RPMI7951 (cell line): Measurements from ENCODE around the gene ZKSCAN7. TPM values are rescaled to one million over a fixed set of nuclear protein-coding genes. Genes with fewer than 3 reads are reported as not detected.
A peak's percentile ranks its signal among the peaks of the same experiment; 100 is the strongest.
"Not testable (repeated sequence)": the region's sequence is repeated elsewhere in the genome, so short reads cannot be mapped to it uniquely, and the experiment has no call there.

Experiments
- DNase-seq: peaks from one replicate; pipeline ENCODE4 v3.0.0-alpha.2; 2012; ENCODE audit warnings: low read depth
- total RNA-seq: library from RNA; depleted of rRNA; stranded (reverse); fragments of >200 nt; shearing (Covaris generic); gene quantifications from 2 replicates; pipeline ENCODE4 v1.2.3, GENCODE V29; 2014; rRNA removed

Gene ZKSCAN7
- total RNA-seq, 1 experiment from 2014 or later: 5.8 TPM

DNA sequence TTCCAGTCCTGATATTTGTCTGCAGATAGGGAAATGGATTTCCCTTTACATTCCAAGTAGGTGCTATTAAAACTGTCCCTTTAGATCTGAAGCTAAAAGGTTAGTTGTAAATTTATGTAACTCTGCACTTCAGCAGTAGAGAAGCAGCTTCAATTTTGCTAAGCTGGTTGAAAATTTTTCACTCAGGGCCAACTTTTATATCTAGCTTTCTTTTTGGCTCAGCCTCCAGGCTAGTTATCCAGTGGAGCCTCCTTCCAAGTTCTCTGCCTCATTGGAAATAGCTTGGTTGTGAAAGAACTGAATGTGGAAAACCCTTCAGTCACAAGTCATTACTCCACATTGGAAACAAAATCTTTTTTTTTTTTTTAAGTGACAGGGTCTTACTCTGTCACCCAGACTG lies 21.6 kb downstream of the ZKSCAN7 start:
- DNase-seq: no peak

DNA sequence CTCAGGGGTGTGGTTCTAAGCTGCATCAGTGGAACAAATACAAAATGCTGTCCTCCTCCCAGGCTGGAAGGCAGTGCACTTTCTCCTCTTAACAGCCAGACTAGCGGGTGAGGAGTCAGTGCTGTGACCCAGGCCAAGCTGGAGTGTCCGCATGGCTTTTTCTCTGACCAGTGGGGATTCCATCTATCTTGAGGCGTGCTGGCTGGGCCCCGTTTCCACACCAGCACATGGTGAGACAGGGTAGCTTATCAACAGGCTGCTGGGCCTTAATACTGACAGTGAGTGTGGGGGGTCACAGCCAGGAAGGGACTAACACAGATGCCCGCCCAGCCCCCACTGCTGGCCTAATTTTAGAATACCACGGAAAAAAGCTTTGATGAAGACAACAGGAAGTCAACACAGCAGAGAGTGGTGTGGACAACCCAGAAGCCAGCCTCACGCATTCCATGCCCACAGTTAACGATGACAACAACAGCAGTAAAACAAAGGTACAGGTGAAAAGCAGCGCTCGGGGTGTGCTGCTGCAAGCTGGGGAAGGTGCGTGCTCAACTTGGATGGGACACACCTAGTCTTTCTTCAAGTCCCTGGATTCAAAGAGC lies 22.5 kb downstream of the ZKSCAN7 start:
- DNase-seq: not testable (repeated sequence)

DNA sequence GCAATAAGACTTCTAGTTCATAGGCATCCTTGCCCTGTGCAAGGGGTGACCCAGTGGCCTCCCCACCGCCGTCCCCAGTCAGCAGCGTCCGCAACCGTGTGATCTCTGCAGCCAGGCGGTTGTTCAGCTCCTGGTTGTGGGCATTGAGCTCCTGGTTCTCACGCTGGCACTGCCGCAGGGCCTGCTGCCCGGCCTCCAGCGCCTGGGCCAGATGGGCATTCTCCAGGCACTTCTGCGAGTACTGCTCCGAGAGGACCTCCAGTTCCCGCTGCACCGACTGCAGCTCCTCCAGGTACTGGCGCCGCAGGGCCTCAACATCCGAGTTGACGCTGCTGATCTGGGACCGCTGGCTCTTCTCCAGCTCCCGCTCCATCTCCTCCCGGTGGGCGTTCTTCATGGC lies 23.3 kb downstream of the ZKSCAN7 start:
- DNase-seq: not testable (repeated sequence)

DNA sequence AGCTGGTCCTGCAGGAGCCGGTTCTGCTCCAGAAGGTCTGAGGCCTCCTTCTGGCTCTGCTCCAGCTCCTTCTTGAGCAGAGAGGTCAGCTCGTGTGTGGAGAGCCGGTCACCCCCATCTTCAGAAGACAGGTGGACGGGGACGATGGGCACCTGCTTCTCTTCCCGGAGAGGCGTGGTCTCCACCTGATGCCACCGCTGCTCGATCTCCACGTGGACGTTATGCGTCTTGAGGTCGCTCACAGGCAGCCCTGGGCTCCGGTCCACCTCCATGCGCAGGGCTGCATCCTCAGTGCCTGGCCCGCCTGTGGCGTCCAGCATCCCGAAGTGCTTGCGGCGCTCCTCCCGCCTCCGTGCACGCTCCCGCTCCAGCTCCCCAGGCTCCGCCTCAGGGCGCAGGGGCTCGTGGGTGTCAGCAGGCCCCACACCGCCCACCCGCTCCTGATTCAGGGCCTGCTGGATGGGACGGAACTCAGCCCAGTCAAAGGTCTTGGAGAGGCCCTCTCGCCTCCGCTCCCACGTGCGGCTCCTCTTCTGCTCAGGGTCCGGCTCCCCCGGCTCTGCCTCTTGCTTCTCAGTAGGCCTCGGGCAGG lies 24.0 kb downstream of the ZKSCAN7 start:
- not testable (repeated sequence) for DNase-seq

DNA sequence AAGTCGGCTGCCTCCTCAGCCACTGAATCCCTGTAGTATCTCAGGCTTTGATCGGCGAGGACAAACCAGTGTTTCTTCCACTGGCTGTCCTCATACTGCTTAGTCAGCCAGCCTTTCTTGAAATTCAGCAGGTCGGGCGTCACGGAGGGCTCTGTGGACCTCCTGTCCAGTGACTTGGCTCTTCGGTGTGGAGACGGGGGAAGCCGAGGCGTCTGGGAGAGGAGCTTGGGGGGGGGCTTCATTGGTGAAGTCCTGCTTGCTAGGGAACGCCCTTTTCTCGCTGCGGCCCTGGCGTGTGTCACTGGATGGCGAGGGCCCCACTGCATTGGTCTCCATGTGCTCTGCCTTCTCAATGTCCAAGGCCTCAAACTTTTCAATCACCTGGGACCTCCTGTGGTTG lies 24.8 kb downstream of the ZKSCAN7 start:
- DNase-seq: not testable (repeated sequence)

DNA sequence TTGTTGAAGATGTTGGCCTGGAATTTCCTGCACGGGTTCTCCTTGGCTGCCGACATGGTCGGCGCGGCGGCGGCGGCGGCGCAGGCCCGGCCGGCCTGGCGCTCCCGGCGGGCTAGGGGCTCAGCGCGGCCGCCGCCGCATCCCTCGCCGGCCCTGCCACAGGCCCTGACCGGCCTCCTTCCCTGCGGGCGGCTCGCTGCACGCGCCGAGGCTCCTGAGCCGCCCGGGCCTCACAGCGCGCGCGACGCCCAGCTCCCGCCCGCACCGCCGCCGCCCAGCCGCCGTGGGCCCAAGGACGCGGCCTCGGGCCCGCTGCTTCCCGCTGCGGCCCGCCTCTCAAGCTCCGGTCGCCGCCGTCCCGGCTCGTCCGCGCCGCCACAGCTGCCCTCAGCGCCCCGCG lies 26.0 kb downstream of the ZKSCAN7 start:
- not testable (repeated sequence) for DNase-seq

DNA sequence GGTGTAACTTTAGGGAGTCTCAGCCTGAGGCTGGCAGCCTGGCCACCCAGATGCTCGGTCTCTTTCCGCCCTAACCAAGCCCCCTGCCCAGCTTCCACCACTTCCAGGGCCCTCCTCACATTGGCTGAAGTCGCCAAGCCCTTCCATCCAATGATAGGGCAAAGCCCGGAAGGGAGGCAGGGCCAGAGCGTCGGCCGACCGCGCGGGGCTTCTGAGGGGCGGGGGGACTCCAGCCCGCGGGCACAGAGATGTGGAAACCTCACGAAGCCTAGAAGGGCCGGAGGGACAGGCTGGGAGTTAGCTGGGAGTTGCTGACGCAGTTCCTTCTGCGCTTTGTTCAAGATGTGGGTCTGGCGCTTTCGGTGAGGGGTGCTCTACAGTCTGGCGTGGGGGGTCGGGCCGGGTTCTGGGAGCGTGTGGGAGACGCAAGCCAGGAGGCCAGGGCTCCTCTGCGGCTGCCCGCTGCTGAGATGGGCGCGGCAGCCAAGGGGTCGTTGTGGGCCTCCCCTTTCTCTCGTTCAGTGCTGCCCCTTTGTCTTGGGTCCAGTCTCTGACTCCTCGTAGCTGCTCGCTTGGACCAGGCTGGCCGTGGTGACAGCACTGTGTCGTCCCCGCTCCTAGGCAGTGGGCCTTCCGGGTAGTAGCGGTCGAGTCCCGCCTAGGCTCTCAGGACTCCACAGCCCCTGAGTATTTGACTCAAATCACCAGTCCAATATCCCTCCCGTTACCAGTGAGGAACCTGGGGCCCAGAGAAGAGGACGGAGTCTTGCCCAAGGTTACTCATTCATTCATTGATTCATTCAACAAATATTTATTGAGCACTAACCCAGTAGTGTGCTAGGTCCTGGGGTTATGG lies 29.9 kb downstream of the ZKSCAN7 start, which contains the start of gene ZNF660:
ZNF660 (plus strand) TSS at position 319 of the 856 bp plus-strand sequence. CDS start 9,230 bp downstream, outside the sequence.
- DNase-seq: peak; percentile 71

DNA sequence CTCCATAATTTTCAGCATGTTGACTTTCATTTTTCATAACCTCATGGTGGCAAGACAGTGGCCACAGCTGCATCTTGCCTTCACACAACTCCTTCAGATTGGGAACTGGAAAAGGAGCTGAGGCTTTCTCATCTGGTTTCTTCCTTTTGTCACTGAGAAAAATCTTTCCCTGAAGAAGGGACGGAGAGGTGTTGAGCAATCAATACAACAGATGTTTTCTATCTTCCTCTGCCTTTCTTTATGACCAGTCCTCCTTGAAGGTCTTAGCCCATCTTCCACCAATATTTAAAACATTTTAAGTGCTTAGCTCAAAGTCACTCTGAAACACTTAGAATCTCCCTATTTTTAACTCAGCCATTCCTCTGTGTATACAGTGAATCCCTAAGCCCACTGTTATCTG lies 41.6 kb downstream of the ZKSCAN7 start:
- DNase-seq: no peak

DNA sequence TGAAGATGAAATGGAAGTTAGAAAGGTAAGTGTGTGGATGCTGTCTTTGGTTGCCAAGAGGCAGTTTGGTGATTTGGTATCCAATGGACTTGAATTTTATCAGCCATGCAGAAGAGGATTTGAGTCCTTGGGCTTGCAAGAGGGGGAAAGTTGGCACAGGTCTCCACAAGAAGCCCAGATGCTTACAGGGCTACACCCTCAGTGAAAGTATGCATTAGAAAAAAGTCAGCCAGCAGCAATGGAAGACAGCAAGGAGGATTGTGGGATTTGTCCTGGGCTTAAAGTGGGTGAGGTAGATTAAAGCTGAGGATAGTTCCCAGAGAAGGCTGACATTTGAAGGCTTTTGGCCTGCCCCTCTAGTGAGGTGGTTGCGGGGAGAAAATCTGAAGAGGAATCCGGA lies 46.8 kb downstream of the ZKSCAN7 start:
- DNase-seq: no peak

DNA sequence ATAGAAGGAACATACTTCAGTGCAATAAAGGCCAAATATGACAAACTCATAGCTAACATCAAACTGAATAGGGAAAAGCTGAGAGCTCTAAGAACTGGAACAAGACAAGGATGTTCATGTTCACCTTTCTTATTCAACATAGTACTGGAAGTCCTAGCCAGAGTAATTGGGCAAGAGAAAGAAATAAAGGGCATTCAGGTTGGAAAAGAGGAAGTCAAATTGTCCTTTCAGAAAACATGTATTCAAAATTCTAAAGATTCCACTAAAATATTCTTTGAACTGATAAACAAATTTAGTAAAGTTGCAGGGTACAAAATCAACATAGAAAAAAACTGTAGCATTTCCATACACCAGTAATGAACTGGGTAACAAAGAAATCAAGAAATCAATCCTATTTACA lies 57.7 kb downstream of the ZKSCAN7 start:
- DNase-seq: no peak

Other genes with a start within 250 kb of the ZKSCAN7 start
- gene TCAIM, start 216.4 kb upstream of the ZKSCAN7 start, total RNA-seq: 43.2 and 43.3 TPM in 2 replicates
- 3.7 and 4.1 TPM in 2 replicates for gene ZNF445, start 77.5 kb upstream of the ZKSCAN7 start, total RNA-seq
- 1.1 and 1.2 TPM in 2 replicates for gene ZNF660, start 29.8 kb downstream of the ZKSCAN7 start, total RNA-seq
- 11.4 and 13.7 TPM in 2 replicates for gene ZNF197, start 69.8 kb downstream of the ZKSCAN7 start, total RNA-seq
- gene ZNF35, start 93.5 kb downstream of the ZKSCAN7 start, total RNA-seq: 0.49 and 0.84 TPM in 2 replicates
- 5.3 and 6.1 TPM in 2 replicates for gene ZNF502, start 157.5 kb downstream of the ZKSCAN7 start, total RNA-seq
- 4.7 and 6.1 TPM in 2 replicates for gene ZNF501, start 174.4 kb downstream of the ZKSCAN7 start, total RNA-seq
- 29.7 and 32.0 TPM in 2 replicates for gene KIAA1143, start 206.4 kb downstream of the ZKSCAN7 start, total RNA-seq
- gene KIF15, start 206.6 kb downstream of the ZKSCAN7 start, total RNA-seq: 30.2 and 41.2 TPM in 2 replicates